Smooth muscle cell (in vitro differentiated cells): ENCODE measurements around the gene POSTN. TPM values are rescaled to one million over a fixed set of nuclear protein-coding genes. Genes with fewer than 3 reads are reported as not detected.

Source experiments
- DNase-seq: peaks from one replicate; lab custom pipeline; 2025; ENCODE audit not compliant: unreplicated experiment; lab: John Stamatoyannopoulos, UW
- H2AFZ ChIP-seq: fragments of 200-600 bp; sonication (generic); 2 replicates; pipeline ENCODE4 v1.6.0; 2016; ENCODE audit warnings: antibody characterized with exemption, low read depth, mild to moderate bottlenecking
- H3F3A ChIP-seq: fragments of 200-600 bp; sonication (generic); 2 replicates; pipeline ENCODE4 v1.6.0; 2017; ENCODE audit warnings: antibody characterized with exemption, low read depth
- H3K27ac ChIP-seq: fragments of 200-600 bp; sonication (generic); 2 replicates; pipeline ENCODE4 v1.5.1; 2016; ENCODE audit warnings: low read depth, mild to moderate bottlenecking
- H3K27me3 ChIP-seq: fragments of 200-600 bp; sonication (generic); 2 replicates; pipeline ENCODE4 v1.6.1; 2016; ENCODE audit warnings: low read depth, mild to moderate bottlenecking
- H3K36me3 ChIP-seq: fragments of 200-600 bp; sonication (generic); 2 replicates; pipeline ENCODE4 v1.5.1; 2016; ENCODE audit warnings: low read depth
- H3K4me1 ChIP-seq: fragments of 200-600 bp; sonication (generic); 2 replicates; pipeline ENCODE4 v1.5.1; 2016; ENCODE audit warnings: low read depth
- H3K4me2 ChIP-seq: fragments of 200-600 bp; sonication (generic); 2 replicates; pipeline ENCODE4 v1.6.0; 2016; ENCODE audit warnings: mild to moderate bottlenecking
- H3K4me3 ChIP-seq: fragments of 200-600 bp; sonication (generic); 2 replicates; pipeline ENCODE4 v1.5.1; 2016; ENCODE audit warnings: mild to moderate bottlenecking
- H3K79me2 ChIP-seq: fragments of 200-600 bp; sonication (generic); 2 replicates; pipeline ENCODE4 v1.6.0; 2016; ENCODE audit warnings: low read depth, mild to moderate bottlenecking
- H3K9ac ChIP-seq: fragments of 200-600 bp; sonication (generic); 2 replicates; pipeline ENCODE4 v1.6.0; 2016; ENCODE audit warnings: low read depth
- H3K9me3 ChIP-seq: fragments of 200-600 bp; sonication (generic); replicated peaks from 2 replicates; pipeline ENCODE4 v1.5.1; 2016; ENCODE audit warnings: low read depth
- H4K20me1 ChIP-seq: fragments of 200-600 bp; sonication (generic); 2 replicates; pipeline ENCODE4 v1.6.0; 2016; ENCODE audit warnings: low read depth
- CTCF ChIP-seq: fragments of 200-600 bp; sonication (generic); IDR thresholded peaks from 2 replicates; pipeline ENCODE4 v1.5.1; 2017; ENCODE audit warnings: borderline replicate concordance, mild to moderate bottlenecking, antibody characterized with exemption; ENCODE audit not compliant: insufficient read depth, poor library complexity, severe bottlenecking
- WGBS: methylation state at CpG from one replicate; pipeline ENCODE4 v1.1.7; 2016; ENCODE audit warnings: low lambda C conversion rate; 5-methylcytosine and 5-hydroxymethylcytosine counted together
- polyA plus RNA-seq: library from polyadenylated mRNA; unstranded; fragments of >200 nt; fragmentation: Nextera tagmentation; extraction: Ambion mirVana; gene quantifications from 2 replicates; pipeline ENCODE4 v1.2.1, GENCODE V29; 2016
- total RNA-seq: library from RNA; depleted of rRNA; stranded (reverse); fragments of >200 nt; gene quantifications from 2 replicates; pipeline ENCODE4 v1.2.3, GENCODE V29; 2014

POSTN gene
- total and polyA plus RNA-seq, 2 experiments from 2014 or later: 38.6 to 50.5 TPM

DNA sequence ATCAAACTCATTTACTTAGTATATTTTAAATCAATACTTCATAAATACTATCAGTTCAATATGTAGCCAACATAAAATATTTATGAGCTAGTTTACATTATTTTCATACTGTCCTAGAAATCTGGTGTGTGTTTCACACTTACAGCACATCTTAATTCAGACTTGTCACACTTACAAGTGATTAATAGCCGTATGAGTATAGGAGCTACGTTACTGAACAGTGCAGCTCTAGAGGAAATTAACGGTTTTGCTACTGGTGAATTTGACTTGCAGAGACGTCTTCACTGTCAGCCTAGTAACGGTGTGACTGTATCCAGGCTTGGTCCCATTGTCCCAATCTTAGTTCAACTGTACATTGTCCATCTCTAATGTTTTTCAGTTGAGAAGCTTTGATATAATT is 33.7 kb upstream of the POSTN start:
- WGBS: 83% methylated on average over 5 of the region's 5 CpGs
- TF ChIP-seq CTCF: no peak

GRCh38 chr13:37627428-37627827 is 28.9 kb upstream of the POSTN start:
- Histone ChIP-seq H4K20me1 (no peaks in the 10 kb centered on the region), H3K79me2 (no peaks in the 10 kb centered on the region), H3K9ac (no peak overlapping the region), H3K4me1 (no peaks in the 10 kb centered on the region), H3F3A (no peaks in the 10 kb centered on the region), H3K27me3 (no peaks in the 10 kb centered on the region), H3K36me3 (no peaks in the 10 kb centered on the region), H2AFZ (no peak overlapping the region), H3K4me2 (no peak overlapping the region), H3K27ac (no peak overlapping the region), H3K4me3 (no peak overlapping the region), H3K9me3 (no peaks in the 10 kb centered on the region)
- no peak for TF ChIP-seq CTCF
- WGBS: 89% methylated on average over 4 of the region's 4 CpGs
- DNase-seq: no peak

More for the DNA sequence above, 33.7 kb upstream of the POSTN start:
- no peaks in the 10 kb centered on the region for H3K79me2 ChIP-seq
- no peak overlapping the region for H3K4me3 ChIP-seq
- H3K4me2 ChIP-seq: no peak overlapping the region
- no peaks in the 10 kb centered on the region for H3K4me1 ChIP-seq
- H3K9me3 ChIP-seq: no peaks in the 10 kb centered on the region
- H2AFZ ChIP-seq: no peak overlapping the region
- no peaks in the 10 kb centered on the region for H4K20me1 ChIP-seq
- no peak for DNase-seq
- H3F3A ChIP-seq: no peaks in the 10 kb centered on the region
- H3K36me3 ChIP-seq: no peaks in the 10 kb centered on the region
- H3K9ac ChIP-seq: no peak overlapping the region
- no peak overlapping the region for H3K27ac ChIP-seq
- H3K27me3 ChIP-seq: no peaks in the 10 kb centered on the region

DNA sequence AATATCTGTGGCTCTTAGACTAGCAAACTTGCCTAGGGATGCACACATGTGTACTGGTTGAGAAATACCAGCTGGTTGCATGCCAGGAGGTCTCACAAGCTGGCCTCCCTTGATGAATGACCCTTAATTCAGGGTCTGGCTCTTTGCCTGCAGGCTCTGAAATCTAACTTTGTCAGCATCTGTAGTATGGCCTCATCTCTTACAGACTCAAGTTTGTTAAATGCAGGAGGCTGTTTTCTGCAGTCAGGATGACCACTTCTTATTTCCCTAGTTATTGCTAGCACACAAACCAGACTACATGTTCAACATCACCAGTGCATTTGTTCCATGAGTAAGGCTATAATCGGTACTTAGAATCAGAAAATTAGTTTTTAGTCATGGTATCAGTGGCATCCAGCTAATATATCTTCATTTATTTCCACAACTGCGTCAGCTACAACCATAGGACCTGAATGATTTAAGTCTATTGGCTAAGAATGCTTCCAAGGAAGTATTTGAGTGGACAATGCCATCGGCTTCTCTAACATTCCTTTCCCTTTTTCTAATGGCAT is 23.3 kb upstream of the POSTN start:
- no peak overlapping the region for H3K4me2 ChIP-seq
- H3K9ac ChIP-seq: no peak overlapping the region
- no peak overlapping the region for H2AFZ ChIP-seq
- H4K20me1 ChIP-seq: no peaks in the 10 kb centered on the region
- H3K27ac ChIP-seq: no peak overlapping the region
- TF ChIP-seq CTCF: no peak
- no peaks in the 10 kb centered on the region for H3K27me3 ChIP-seq
- no peak overlapping the region for H3K4me3 ChIP-seq
- 81% methylated on average over 3 of the region's 3 CpGs for WGBS
- H3K79me2 ChIP-seq: no peaks in the 10 kb centered on the region
- peaks cover 13% of the 10 kb centered on the region for H3K4me1 ChIP-seq
- H3K36me3 ChIP-seq: no peaks in the 10 kb centered on the region
- DNase-seq: no peak
- no peaks in the 10 kb centered on the region for H3F3A ChIP-seq
- no peaks in the 10 kb centered on the region for H3K9me3 ChIP-seq

GRCh38 chr13:37618554-37618953 is 20.0 kb upstream of the POSTN start:
- no peak for DNase-seq
- H2AFZ ChIP-seq: no peak overlapping the region

More at GRCh38 chr13:37618554-37618953, 20.0 kb upstream of the POSTN start:
- H3K27me3 ChIP-seq: no peaks in the 10 kb centered on the region
- peak overlapping the region; percentile 17 for H3K27ac ChIP-seq
- no peaks in the 10 kb centered on the region for H3K79me2 ChIP-seq
- peak overlapping the region; percentile 37 for H3K4me2 ChIP-seq
- TF ChIP-seq CTCF: no peak
- no peaks in the 10 kb centered on the region for H3F3A ChIP-seq
- H3K4me3 ChIP-seq: no peak overlapping the region
- no peaks in the 10 kb centered on the region for H3K9me3 ChIP-seq
- 31% methylated on average over 2 of the region's 2 CpGs for WGBS
- peaks cover 16% of the 10 kb centered on the region for H3K4me1 ChIP-seq
- H3K9ac ChIP-seq: no peak overlapping the region
- no peaks in the 10 kb centered on the region for H4K20me1 ChIP-seq
- no peaks in the 10 kb centered on the region for H3K36me3 ChIP-seq
